HL-60 (cell line): ENCODE data around the gene AOPEP.

Experiments
- CTCF ChIP-seq: IDR thresholded peaks from one replicate; pipeline ENCODE4 v1.5.1; 2011; ENCODE audit warnings: low read length, control low read depth, inconsistent platforms; ENCODE audit not compliant: insufficient read depth
- GABPA ChIP-seq: IDR thresholded peaks from 2 replicates; pipeline ENCODE4 v1.6.1; 2012; ENCODE audit warnings: low read depth

GRCh38 chr9:94996641-94997040, 270.1 kb downstream of the AOPEP start:
- no peak for TF ChIP-seq CTCF
- no peak for TF ChIP-seq GABPA
